HEK293 (cell line): ENCODE data around the gene C14orf119.
A peak's percentile ranks its signal among the peaks of the same experiment; 100 is the strongest.

Source experiments
- CTCF ChIA-PET: fragments of 350-600 bp; formaldehyde crosslinking; extraction: SDS; loops from one replicate; lab custom pipeline; 2021; ENCODE audit warnings: antibody characterized with exemption; lab: Yijun Ruan, JAX
- POLR2A ChIA-PET: fragments of 300-600 bp; formaldehyde crosslinking; extraction: SDS; loops from one replicate; lab custom pipeline; 2020; ENCODE audit warnings: antibody characterized with exemption, inconsistent platforms; lab: Yijun Ruan, JAX
- H3K27ac ChIP-seq: fragments of 200-500 bp; sonication (Bioruptor generic); 2 replicates; pipeline ENCODE4 v1.5.1; 2014; ENCODE audit warnings: low read depth, low read length, control low read depth, inconsistent platforms; ENCODE audit errors: extremely low read depth
- H3K36me3 ChIP-seq, 2 experiments: fragments of 200-500 bp in 1 of 2; sonication (Bioruptor generic) in 1 of 2; 1 replicate in 1 of 2; 2 replicates in 1 of 2; pipeline ENCODE4 v1.5.1; 2014 to 2017; ENCODE audit warnings: inconsistent platforms in 2 of 2, low read length in 2 of 2; ENCODE audit not compliant: control insufficient read depth in 2 of 2, insufficient read depth in 1 of 2
- H3K4me1 ChIP-seq: fragments of 200-500 bp; sonication (Bioruptor generic); 2 replicates; pipeline ENCODE4 v1.5.1; 2014; ENCODE audit warnings: mild to moderate bottlenecking, low read length, inconsistent platforms; ENCODE audit not compliant: control insufficient read depth, insufficient read depth
- H3K4me3 ChIP-seq: 2 replicates; pipeline ENCODE4 v1.5.1; 2011; ENCODE audit warnings: low read depth, mild to moderate bottlenecking, control low read depth, low read length, moderate library complexity
- H3K9me3 ChIP-seq: fragments of 200-500 bp; sonication (Bioruptor generic); 2 replicates; pipeline ENCODE4 v1.5.1; 2014; ENCODE audit warnings: low read depth, low read length, inconsistent platforms; ENCODE audit not compliant: control insufficient read depth, insufficient read depth
- GLI2 ChIP-seq: fragments of 450-650 bp; formaldehyde crosslinking; IDR thresholded peaks from 2 replicates; pipeline ENCODE4; 2017; ENCODE audit warnings: missing biosample characterization, missing genetic modification characterization, low read depth, borderline replicate concordance
- GLIS2 ChIP-seq: fragments of 450-650 bp; formaldehyde crosslinking; IDR thresholded peaks from 2 replicates; pipeline ENCODE4 v1.5.1; 2016; ENCODE audit warnings: missing biosample characterization, missing genetic modification characterization
- PRDM1 ChIP-seq: fragments of 450-650 bp; formaldehyde crosslinking; IDR thresholded peaks from 2 replicates; pipeline ENCODE4; 2016; ENCODE audit warnings: missing biosample characterization, missing genetic modification characterization
- SP3 ChIP-seq: fragments of 450-650 bp; formaldehyde crosslinking; IDR thresholded peaks from 2 replicates; pipeline ENCODE4 v1.5.1; 2016; ENCODE audit warnings: missing biosample characterization, missing genetic modification characterization
- ZBTB7A ChIP-seq: fragments of 450-650 bp; formaldehyde crosslinking; IDR thresholded peaks from 2 replicates; pipeline ENCODE4 v1.5.1; 2016; ENCODE audit warnings: low read depth, missing biosample characterization, missing genetic modification characterization
- ZEB2 ChIP-seq: fragments of 450-650 bp; formaldehyde crosslinking; IDR thresholded peaks from 2 replicates; pipeline ENCODE4 v1.5.1; 2016; ENCODE audit warnings: missing biosample characterization, missing genetic modification characterization
- ZNF10 ChIP-seq: fragments of 450-650 bp; formaldehyde crosslinking; IDR thresholded peaks from 2 replicates; pipeline ENCODE4 v1.5.1; 2017; ENCODE audit warnings: missing biosample characterization, missing genetic modification characterization
- ZNF174 ChIP-seq: fragments of 450-650 bp; formaldehyde crosslinking; IDR thresholded peaks from 2 replicates; pipeline ENCODE4 v1.5.0; 2017; ENCODE audit warnings: missing biosample characterization, mild to moderate bottlenecking, missing genetic modification characterization
- ZNF202 ChIP-seq: fragments of 450-650 bp; formaldehyde crosslinking; IDR thresholded peaks from 2 replicates; pipeline ENCODE4 v1.5.1; 2016; ENCODE audit warnings: missing biosample characterization, missing genetic modification characterization, borderline replicate concordance
- ZNF350 ChIP-seq: fragments of 450-650 bp; formaldehyde crosslinking; IDR thresholded peaks from 2 replicates; pipeline ENCODE4 v1.5.0; 2017; ENCODE audit warnings: missing biosample characterization, mild to moderate bottlenecking, missing genetic modification characterization
- ZNF394 ChIP-seq: fragments of 450-650 bp; formaldehyde crosslinking; IDR thresholded peaks from 2 replicates; pipeline ENCODE4 v1.5.1; 2016; ENCODE audit warnings: missing biosample characterization, missing genetic modification characterization, mild to moderate bottlenecking, moderate library complexity, borderline replicate concordance
- ZNF404 ChIP-seq: fragments of 450-650 bp; formaldehyde crosslinking; IDR thresholded peaks from 2 replicates; pipeline ENCODE4 v1.5.1; 2017; ENCODE audit warnings: missing biosample characterization, missing genetic modification characterization
- ZNF544 ChIP-seq: fragments of 450-650 bp; formaldehyde crosslinking; IDR thresholded peaks from 2 replicates; pipeline ENCODE4 v1.5.0; 2017; ENCODE audit warnings: missing biosample characterization, missing genetic modification characterization
- ZNF548 ChIP-seq: fragments of 450-650 bp; formaldehyde crosslinking; IDR thresholded peaks from 2 replicates; pipeline ENCODE4 v1.5.1; 2016; ENCODE audit warnings: missing biosample characterization, missing genetic modification characterization
- ZNF610 ChIP-seq: fragments of 450-650 bp; formaldehyde crosslinking; IDR thresholded peaks from 2 replicates; pipeline ENCODE4 v1.5.1; 2016; ENCODE audit warnings: missing biosample characterization, missing genetic modification characterization, borderline replicate concordance
- ZNF639 ChIP-seq: fragments of 450-650 bp; formaldehyde crosslinking; IDR thresholded peaks from 2 replicates; pipeline ENCODE4 v1.5.1; 2016; ENCODE audit warnings: missing biosample characterization, missing genetic modification characterization
- ZNF654 ChIP-seq: fragments of 450-650 bp; formaldehyde crosslinking; IDR thresholded peaks from 2 replicates; pipeline ENCODE4 v1.5.1; 2016; ENCODE audit warnings: low read depth, missing biosample characterization, missing genetic modification characterization
- ZNF660 ChIP-seq: fragments of 450-650 bp; IDR thresholded peaks from 2 replicates; pipeline ENCODE4 v1.5.1; 2018; ENCODE audit warnings: missing biosample characterization, mild to moderate bottlenecking, missing genetic modification characterization
- ZNF677 ChIP-seq: fragments of 450-650 bp; IDR thresholded peaks from 2 replicates; pipeline ENCODE4 v1.5.0; 2018; ENCODE audit warnings: missing biosample characterization, mild to moderate bottlenecking, missing genetic modification characterization, moderate library complexity
- ZNF692 ChIP-seq: fragments of 450-650 bp; formaldehyde crosslinking; IDR thresholded peaks from 2 replicates; pipeline ENCODE4 v1.5.1; 2016; ENCODE audit warnings: missing biosample characterization, missing genetic modification characterization
- ZNF707 ChIP-seq: fragments of 450-650 bp; formaldehyde crosslinking; IDR thresholded peaks from 2 replicates; pipeline ENCODE4 v1.5.1; 2016; ENCODE audit warnings: missing biosample characterization, missing genetic modification characterization
- ZNF843 ChIP-seq: fragments of 450-650 bp; formaldehyde crosslinking; IDR thresholded peaks from 2 replicates; pipeline ENCODE4 v1.5.1; 2016; ENCODE audit warnings: missing biosample characterization, missing genetic modification characterization
- ZXDB ChIP-seq: fragments of 450-650 bp; formaldehyde crosslinking; IDR thresholded peaks from 2 replicates; pipeline ENCODE4 v1.5.1; 2016; ENCODE audit warnings: missing biosample characterization, missing genetic modification characterization
- TF ChIP-seq, protein P1 (sequence below): fragments of 450-650 bp; formaldehyde crosslinking; conservative IDR thresholded peaks from 2 replicates; pipeline ENCODE4 v1.5.1; 2016; ENCODE audit warnings: low read depth, missing biosample characterization, missing genetic modification characterization
- TF ChIP-seq, protein P2 (sequence below): fragments of 450-650 bp; formaldehyde crosslinking; IDR thresholded peaks from 2 replicates; pipeline ENCODE4 v1.5.1; 2016; ENCODE audit warnings: missing biosample characterization, missing genetic modification characterization
- TF ChIP-seq, protein P3 (sequence below): fragments of 450-650 bp; formaldehyde crosslinking; IDR thresholded peaks from 2 replicates; pipeline ENCODE4 v1.5.1; 2017; ENCODE audit warnings: missing biosample characterization, mild to moderate bottlenecking, missing genetic modification characterization, moderate library complexity

Gene C14orf119

DNA sequence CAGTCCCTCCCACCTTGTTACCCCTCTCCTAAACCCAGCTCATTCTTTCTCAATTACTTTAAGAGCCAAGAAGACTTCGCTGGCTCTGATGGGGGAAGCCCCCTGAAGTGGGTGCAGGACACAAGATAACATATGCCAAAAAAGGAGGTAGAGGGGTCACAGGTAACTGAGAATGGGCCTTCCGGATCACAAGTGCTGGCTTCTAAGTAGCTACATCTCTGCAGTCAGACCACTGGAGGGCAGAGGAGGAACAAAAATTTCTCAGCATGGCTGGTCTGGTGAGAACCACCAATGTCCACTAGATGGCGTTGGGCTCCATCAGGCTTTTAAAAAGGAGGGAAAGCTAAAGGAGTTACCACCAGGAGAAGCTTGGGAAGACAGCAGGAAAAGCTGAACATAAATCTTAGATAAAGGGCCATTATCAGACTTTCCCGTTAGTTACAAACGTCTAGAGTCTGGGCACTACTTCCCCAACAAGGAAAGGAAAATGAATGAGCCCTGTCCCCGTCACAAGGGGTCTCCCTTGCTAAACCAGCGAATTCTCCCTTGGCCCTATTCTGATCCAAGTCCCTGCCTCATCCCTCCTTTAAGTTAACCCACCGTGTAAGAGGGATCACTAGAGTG lies 26.4 kb upstream of the C14orf119 start:
- Histone ChIP-seq H3K4me3 (0 out of 2 replicates have a peak overlapping the region, but pooled peaks have one; percentile 5), H3K27ac (peak overlapping the region; percentile 66), H3K36me3 (peaks cover 31 to 63% of the 10 kb centered on the region in 2 experiments), H3K9me3 (no peaks in the 10 kb centered on the region), H3K4me1 (peaks cover 16% of the 10 kb centered on the region)
- ChIA-PET CTCF (interaction anchor here (0.6 to 3.4 kb wide), 59 partner anchors 9 to 941 kb away, joined by 3 to 58 read pairs (median 5); partner anchors contain the start of genes ACIN1, AJUBA, C14orf119 and CDH24), POLR2A (interaction anchor here (0.6 to 2.0 kb wide), 12 partner anchors 10 to 140 kb away, joined by 3 to 20 read pairs (median 4); partner anchors contain the start of genes ACIN1, AJUBA, C14orf119 and PRMT5)
- TF ChIP-seq, protein P1, sequence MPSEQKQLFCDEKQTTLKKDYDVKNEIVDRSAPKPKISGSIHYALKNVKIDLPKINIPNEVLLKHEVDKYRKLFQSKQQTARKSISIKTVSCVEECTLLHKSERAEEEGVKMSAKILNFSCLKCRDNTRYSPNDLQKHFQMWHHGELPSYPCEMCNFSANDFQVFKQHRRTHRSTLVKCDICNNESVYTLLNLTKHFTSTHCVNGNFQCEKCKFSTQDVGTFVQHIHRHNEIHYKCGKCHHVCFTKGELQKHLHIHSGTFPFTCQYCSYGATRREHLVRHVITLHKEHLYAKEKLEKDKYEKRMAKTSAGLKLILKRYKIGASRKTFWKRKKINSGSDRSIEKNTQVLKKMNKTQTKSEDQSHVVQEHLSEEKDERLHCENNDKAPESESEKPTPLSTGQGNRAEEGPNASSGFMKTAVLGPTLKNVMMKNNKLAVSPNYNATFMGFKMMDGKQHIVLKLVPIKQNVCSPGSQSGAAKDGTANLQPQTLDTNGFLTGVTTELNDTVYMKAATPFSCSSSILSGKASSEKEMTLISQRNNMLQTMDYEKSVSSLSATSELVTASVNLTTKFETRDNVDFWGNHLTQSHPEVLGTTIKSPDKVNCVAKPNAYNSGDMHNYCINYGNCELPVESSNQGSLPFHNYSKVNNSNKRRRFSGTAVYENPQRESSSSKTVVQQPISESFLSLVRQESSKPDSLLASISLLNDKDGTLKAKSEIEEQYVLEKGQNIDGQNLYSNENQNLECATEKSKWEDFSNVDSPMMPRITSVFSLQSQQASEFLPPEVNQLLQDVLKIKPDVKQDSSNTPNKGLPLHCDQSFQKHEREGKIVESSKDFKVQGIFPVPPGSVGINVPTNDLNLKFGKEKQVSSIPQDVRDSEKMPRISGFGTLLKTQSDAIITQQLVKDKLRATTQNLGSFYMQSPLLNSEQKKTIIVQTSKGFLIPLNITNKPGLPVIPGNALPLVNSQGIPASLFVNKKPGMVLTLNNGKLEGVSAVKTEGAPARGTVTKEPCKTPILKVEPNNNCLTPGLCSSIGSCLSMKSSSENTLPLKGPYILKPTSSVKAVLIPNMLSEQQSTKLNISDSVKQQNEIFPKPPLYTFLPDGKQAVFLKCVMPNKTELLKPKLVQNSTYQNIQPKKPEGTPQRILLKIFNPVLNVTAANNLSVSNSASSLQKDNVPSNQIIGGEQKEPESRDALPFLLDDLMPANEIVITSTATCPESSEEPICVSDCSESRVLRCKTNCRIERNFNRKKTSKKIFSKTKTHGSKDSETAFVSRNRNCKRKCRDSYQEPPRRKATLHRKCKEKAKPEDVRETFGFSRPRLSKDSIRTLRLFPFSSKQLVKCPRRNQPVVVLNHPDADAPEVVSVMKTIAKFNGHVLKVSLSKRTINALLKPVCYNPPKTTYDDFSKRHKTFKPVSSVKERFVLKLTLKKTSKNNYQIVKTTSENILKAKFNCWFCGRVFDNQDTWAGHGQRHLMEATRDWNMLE (tag by site-specific recombination): no peak
- TF ChIP-seq ZNF707 (tag by site-specific recombination): no peak
- TF ChIP-seq ZNF548 (tag by site-specific recombination): no peak
- peak; percentile 37; the same call in 1 of the 2 replicates for TF ChIP-seq ZNF610
- no peak for TF ChIP-seq ZNF544
- peak; percentile 86 for TF ChIP-seq ZNF654 (tag by site-specific recombination)
- no peak for TF ChIP-seq ZNF843 (tag by site-specific recombination)
- no peak for TF ChIP-seq GLIS2 (tag by site-specific recombination)
- no peak for TF ChIP-seq ZNF404 (tag by site-specific recombination)
- 0 out of 2 replicates have a peak, but pooled peaks have one; percentile 38 for TF ChIP-seq ZNF639
- TF ChIP-seq GLI2 (tag by site-specific recombination): no peak
- no peak for TF ChIP-seq ZNF174 (tag by site-specific recombination)
- TF ChIP-seq, protein P2, sequence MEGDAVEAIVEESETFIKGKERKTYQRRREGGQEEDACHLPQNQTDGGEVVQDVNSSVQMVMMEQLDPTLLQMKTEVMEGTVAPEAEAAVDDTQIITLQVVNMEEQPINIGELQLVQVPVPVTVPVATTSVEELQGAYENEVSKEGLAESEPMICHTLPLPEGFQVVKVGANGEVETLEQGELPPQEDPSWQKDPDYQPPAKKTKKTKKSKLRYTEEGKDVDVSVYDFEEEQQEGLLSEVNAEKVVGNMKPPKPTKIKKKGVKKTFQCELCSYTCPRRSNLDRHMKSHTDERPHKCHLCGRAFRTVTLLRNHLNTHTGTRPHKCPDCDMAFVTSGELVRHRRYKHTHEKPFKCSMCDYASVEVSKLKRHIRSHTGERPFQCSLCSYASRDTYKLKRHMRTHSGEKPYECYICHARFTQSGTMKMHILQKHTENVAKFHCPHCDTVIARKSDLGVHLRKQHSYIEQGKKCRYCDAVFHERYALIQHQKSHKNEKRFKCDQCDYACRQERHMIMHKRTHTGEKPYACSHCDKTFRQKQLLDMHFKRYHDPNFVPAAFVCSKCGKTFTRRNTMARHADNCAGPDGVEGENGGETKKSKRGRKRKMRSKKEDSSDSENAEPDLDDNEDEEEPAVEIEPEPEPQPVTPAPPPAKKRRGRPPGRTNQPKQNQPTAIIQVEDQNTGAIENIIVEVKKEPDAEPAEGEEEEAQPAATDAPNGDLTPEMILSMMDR (tag by site-specific recombination): peak; percentile 95
- peak; percentile 55; the same call in 1 of the 2 replicates for TF ChIP-seq ZEB2 (tag by site-specific recombination)
- TF ChIP-seq ZNF394 (tag by site-specific recombination): peak; percentile 91
- peak; percentile 39; the same call in 1 of the 2 replicates for TF ChIP-seq ZNF660 (tag by site-specific recombination)
- TF ChIP-seq SP3 (tag by site-specific recombination): 0 out of 2 replicates have a peak, but pooled peaks have one; percentile 18
- no peak for TF ChIP-seq ZNF350 (tag by site-specific recombination)
- peak; percentile 28; the same call in 1 of the 2 replicates for TF ChIP-seq ZXDB (tag by site-specific recombination)
- TF ChIP-seq ZNF692: peak; percentile 62; the same call in 1 of the 2 replicates
- no peak for TF ChIP-seq ZNF10 (tag by site-specific recombination)
- no peak for TF ChIP-seq ZBTB7A (tag by site-specific recombination)
- TF ChIP-seq PRDM1 (tag by site-specific recombination): peak; percentile 90
- TF ChIP-seq ZNF677 (tag by site-specific recombination): no peak
- TF ChIP-seq ZNF202 (tag by site-specific recombination): no peak
- TF ChIP-seq, protein P3, sequence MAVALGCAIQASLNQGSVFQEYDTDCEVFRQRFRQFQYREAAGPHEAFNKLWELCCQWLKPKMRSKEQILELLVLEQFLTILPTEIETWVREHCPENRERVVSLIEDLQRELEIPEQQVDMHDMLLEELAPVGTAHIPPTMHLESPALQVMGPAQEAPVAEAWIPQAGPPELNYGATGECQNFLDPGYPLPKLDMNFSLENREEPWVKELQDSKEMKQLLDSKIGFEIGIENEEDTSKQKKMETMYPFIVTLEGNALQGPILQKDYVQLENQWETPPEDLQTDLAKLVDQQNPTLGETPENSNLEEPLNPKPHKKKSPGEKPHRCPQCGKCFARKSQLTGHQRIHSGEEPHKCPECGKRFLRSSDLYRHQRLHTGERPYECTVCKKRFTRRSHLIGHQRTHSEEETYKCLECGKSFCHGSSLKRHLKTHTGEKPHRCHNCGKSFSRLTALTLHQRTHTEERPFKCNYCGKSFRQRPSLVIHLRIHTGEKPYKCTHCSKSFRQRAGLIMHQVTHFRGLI: no peak
